SK-N-SH (cell line): ENCODE data around the gene ATG2A. TPM values are rescaled to one million over a fixed set of nuclear protein-coding genes. Genes with fewer than 3 reads are reported as not detected.

ENCODE experiments used
- CTCF ChIA-PET: fragments of 300-600, 350-600 bp; formaldehyde crosslinking; extraction: SDS; loops from one replicate; lab custom pipeline; 2021; lab: Yijun Ruan, JAX
- POLR2A ChIA-PET: fragments of 350-600 bp; sonication (Branson Sonifier 250); formaldehyde crosslinking; extraction: SDS; loops from one replicate; lab custom pipeline; 2020; ENCODE audit warnings: antibody characterized with exemption, inconsistent platforms; lab: Yijun Ruan, JAX
- DNase-seq: peaks from one replicate; pipeline ENCODE4 v3.0.0; 2012
- H2AFZ ChIP-seq: fragments of 200-600 bp; sonication (generic); 2 replicates; pipeline ENCODE4 v1.8.1; 2016; ENCODE audit warnings: antibody characterized with exemption, mild to moderate bottlenecking, low read depth
- H3F3A ChIP-seq: fragments of 200-600 bp; sonication (generic); replicated peaks from 2 replicates; pipeline ENCODE3; 2016; ENCODE audit warnings: antibody characterized with exemption, mild to moderate bottlenecking; ENCODE audit not compliant: insufficient read depth
- H3K27ac ChIP-seq, 2 experiments: fragments of 200-500 bp in 1 of 2; fragments of 200-600 bp in 1 of 2; sonication (Bioruptor generic) in 1 of 2; sonication (generic), shearing (Covaris generic) in 1 of 2; 2 replicates each; pipeline versions ENCODE4 v1.5.1 to v1.6.1; 2014 to 2016; ENCODE audit warnings: low read depth in 2 of 2, inconsistent platforms in 1 of 2, low read length in 1 of 2, mild to moderate bottlenecking in 1 of 2, mixed read lengths in 1 of 2
- H3K27me3 ChIP-seq: fragments of 200-600 bp; sonication (generic), shearing (Covaris generic); 2 replicates; pipeline ENCODE4 v1.6.1; 2016; ENCODE audit warnings: mixed run types; ENCODE audit not compliant: insufficient read depth
- H3K36me3 ChIP-seq, 2 experiments: fragments of 200-500 bp in 1 of 2; fragments of 200-600 bp in 1 of 2; sonication (Bioruptor generic) in 1 of 2; sonication (generic) in 1 of 2; replicated peaks in 1 of 2; 2 replicates each; pipeline versions ENCODE3 to v1.5.1; 2014 to 2016; ENCODE audit warnings: low read length in 1 of 2, mild to moderate bottlenecking in 1 of 2; ENCODE audit not compliant: insufficient read depth in 2 of 2, control insufficient read depth in 1 of 2
- H3K4me1 ChIP-seq, 2 experiments: fragments of 200-500 bp in 1 of 2; fragments of 200-600 bp in 1 of 2; sonication (Bioruptor generic) in 1 of 2; sonication (generic), shearing (Covaris generic) in 1 of 2; 2 replicates each; pipeline versions ENCODE4 v1.5.1 to v1.6.1; 2014 to 2016; ENCODE audit warnings: low read depth in 1 of 2, low read length in 1 of 2, mixed run types in 1 of 2; ENCODE audit not compliant: insufficient read depth in 2 of 2, control insufficient read depth in 1 of 2
- H3K4me2 ChIP-seq: fragments of 200-600 bp; sonication (generic), shearing (Covaris generic); 2 replicates; pipeline ENCODE4 v1.6.1; 2017; ENCODE audit warnings: mixed run types
- H3K4me3 ChIP-seq, 2 experiments: fragments of 200-500 bp in 1 of 2; fragments of 200-600 bp in 1 of 2; sonication (Bioruptor generic) in 1 of 2; sonication (generic), shearing (Covaris generic) in 1 of 2; 2 replicates each; pipeline versions ENCODE4 v1.5.1 to v1.8.1; 2014 to 2016; ENCODE audit warnings: low read depth in 2 of 2, inconsistent platforms in 1 of 2, low read length in 1 of 2, mild to moderate bottlenecking in 1 of 2, mixed read lengths in 1 of 2, moderate library complexity in 1 of 2
- H3K79me2 ChIP-seq: fragments of 200-600 bp; sonication (generic); 2 replicates; pipeline ENCODE4 v1.8.1; 2017; ENCODE audit warnings: mild to moderate bottlenecking; ENCODE audit not compliant: insufficient read depth
- H3K9ac ChIP-seq: fragments of 200-600 bp; sonication (generic); 2 replicates; pipeline ENCODE4 v1.6.1; 2017; ENCODE audit warnings: mixed run types
- H3K9me2 ChIP-seq: fragments of 200-600 bp; sonication (generic); 2 replicates; pipeline ENCODE4 v1.6.1; 2017; ENCODE audit warnings: mixed run types
- H3K9me3 ChIP-seq: fragments of 200-600 bp; sonication (generic); 2 replicates; pipeline ENCODE4 v1.6.1; 2017; ENCODE audit warnings: mixed run types, mild to moderate bottlenecking, moderate library complexity
- H4K20me1 ChIP-seq: fragments of 200-600 bp; sonication (generic); 2 replicates; pipeline ENCODE4 v1.6.1; 2017; ENCODE audit warnings: mild to moderate bottlenecking, mixed run types; ENCODE audit not compliant: insufficient read depth
- ELF1 ChIP-seq: IDR thresholded peaks from 2 replicates; pipeline ENCODE4 v1.4.0; 2012
- EZH2phosphoT487 ChIP-seq: fragments of 200-600 bp; sonication (generic); IDR thresholded peaks from 2 replicates; pipeline ENCODE4 v1.6.1; 2017; ENCODE audit warnings: low read depth, mixed run types, mild to moderate bottlenecking, antibody characterized with exemption, moderate library complexity, borderline replicate concordance
- FOXJ3 ChIP-seq: sonication (generic); formaldehyde crosslinking; IDR thresholded peaks from 2 replicates; pipeline ENCODE4 v1.5.1; 2020; ENCODE audit warnings: mild to moderate bottlenecking, missing genetic modification reagents
- FOXM1 ChIP-seq: IDR thresholded peaks from 2 replicates; pipeline ENCODE4 v1.4.0; 2012; ENCODE audit warnings: low read depth, mild to moderate bottlenecking
- GABPA ChIP-seq: IDR thresholded peaks from 2 replicates; pipeline ENCODE4 v1.4.0; 2012; ENCODE audit warnings: low read depth, mild to moderate bottlenecking
- GATA2 ChIP-seq: sonication (generic); formaldehyde crosslinking; IDR thresholded peaks from 2 replicates; pipeline ENCODE4 v1.5.0; 2020; ENCODE audit warnings: mild to moderate bottlenecking, missing genetic modification reagents
- IRF3 ChIP-seq: fragments of 150-350 bp; IDR thresholded peaks from 2 replicates; pipeline ENCODE4 v1.6.1; 2016; ENCODE audit warnings: mild to moderate bottlenecking, low read depth, low read length
- JUND ChIP-seq: IDR thresholded peaks from 2 replicates; pipeline ENCODE4 v1.4.0; 2012
- MEF2A ChIP-seq: IDR thresholded peaks from 2 replicates; pipeline ENCODE4 v1.4.0; 2012; ENCODE audit warnings: low read depth, borderline replicate concordance
- NFIC ChIP-seq: IDR thresholded peaks from 2 replicates; pipeline ENCODE4 v1.4.0; 2012; ENCODE audit warnings: borderline replicate concordance
- NRF1 ChIP-seq: IDR thresholded peaks from 2 replicates; pipeline ENCODE4 v1.6.1; 2012; ENCODE audit warnings: low read depth, mild to moderate bottlenecking, low read length
- RAD21 ChIP-seq: IDR thresholded peaks from 2 replicates; pipeline ENCODE4 v1.6.1; 2012; ENCODE audit warnings: mild to moderate bottlenecking, low read length
- RCOR1 ChIP-seq: fragments of 150-350 bp; IDR thresholded peaks from 2 replicates; pipeline ENCODE4 v1.6.1; 2017; ENCODE audit warnings: antibody characterized with exemption, low read length
- REST ChIP-seq: IDR thresholded peaks from 2 replicates; pipeline ENCODE4 v1.6.1; 2012; ENCODE audit warnings: mild to moderate bottlenecking, low read depth, low read length, moderate library complexity
- SMC3 ChIP-seq: IDR thresholded peaks from 2 replicates; pipeline ENCODE4 v1.6.1; 2012; ENCODE audit warnings: low read depth, low read length, improper control_type of control experiment
- USF1 ChIP-seq: IDR thresholded peaks from 2 replicates; pipeline ENCODE4 v1.4.0; 2012; ENCODE audit warnings: low read depth, borderline replicate concordance
- YY1 ChIP-seq: IDR thresholded peaks from 2 replicates; pipeline ENCODE4 v1.4.0; 2012; ENCODE audit warnings: low read depth, mild to moderate bottlenecking
- WGBS: methylation state at CpG from one replicate; pipeline ENCODE4 v1.1.6; 2017; ENCODE audit warnings: low lambda C conversion rate; 5-methylcytosine and 5-hydroxymethylcytosine counted together
- polyA plus RNA-seq, 3 experiments: library from polyadenylated mRNA; depleted of rRNA; stranded (reverse); fragments of >200 nt; gene quantifications; 2 replicates each; pipeline ENCODE4 v1.2.3, GENCODE V29; 2012

Gene ATG2A
- polyA plus RNA-seq, 1 of the 3 experiments (the other 2 are of a cell fraction), result 7.1 TPM

GRCh38 chr11:64925536-64926436 is 8.8 kb upstream of the ATG2A start:
- no peaks in the 10 kb centered on the region for H3F3A ChIP-seq
- H3K36me3 ChIP-seq, result peaks cover 5 to 19% of the 10 kb centered on the region in 2 experiments
- H3K27me3 ChIP-seq, result no peaks in the 10 kb centered on the region
- no peaks in the 10 kb centered on the region for H3K9me3 ChIP-seq
- H3K9ac ChIP-seq, result peak overlapping the region; percentile 83
- H3K9me2 ChIP-seq, result no peaks in the 10 kb centered on the region
- H3K4me1 ChIP-seq, result peaks cover 0 to 22% of the 10 kb centered on the region in 2 experiments; a peak in 1 of 4 replicates
- POLR2A ChIA-PET, result interaction anchor here (0.6 kb wide), 1 partner anchor 397 kb away, joined by 3 read pairs; no protein-coding TSS in a partner anchor
- CTCF ChIA-PET, result interaction anchor here (0.7 to 2.0 kb wide), 6 partner anchors 11 to 88 kb away, joined by 3 to 14 read pairs (median 4); partner anchors contain the start of gene ARL2
- no peaks in the 10 kb centered on the region for H4K20me1 ChIP-seq
- no peak for TF ChIP-seq GABPA
- no peak for TF ChIP-seq ELF1
- TF ChIP-seq NRF1, result no peak
- TF ChIP-seq REST, result no peak
- TF ChIP-seq FOXM1, result no peak
- no peak for TF ChIP-seq IRF3
- TF ChIP-seq SMC3, result no peak
- TF ChIP-seq FOXJ3, result no peak
- TF ChIP-seq MEF2A, result no peak
- no peak for TF ChIP-seq YY1
- TF ChIP-seq RAD21, result no peak
- TF ChIP-seq EZH2phosphoT487, result no peak
- TF ChIP-seq NFIC, result no peak
- TF ChIP-seq JUND, result no peak
- no peak for TF ChIP-seq RCOR1
- TF ChIP-seq USF1, result no peak
- TF ChIP-seq GATA2, result no peak
- peak; percentile 46 for DNase-seq
- H2AFZ ChIP-seq, result no peak overlapping the region
- H3K79me2 ChIP-seq, result peaks cover 13% of the 10 kb centered on the region; the same call in 1 of the 2 replicates
- peak overlapping the region; percentile 79 for H3K4me2 ChIP-seq
- 59% methylated on average over 7 of the region's 24 CpGs for WGBS
- peak overlapping the region; percentile 67 to 93 for H3K4me3 ChIP-seq
- no peak overlapping the region for H3K27ac ChIP-seq
